ENCODE results near the gene MAP4K3.

MAP4K3 gene

DNA sequence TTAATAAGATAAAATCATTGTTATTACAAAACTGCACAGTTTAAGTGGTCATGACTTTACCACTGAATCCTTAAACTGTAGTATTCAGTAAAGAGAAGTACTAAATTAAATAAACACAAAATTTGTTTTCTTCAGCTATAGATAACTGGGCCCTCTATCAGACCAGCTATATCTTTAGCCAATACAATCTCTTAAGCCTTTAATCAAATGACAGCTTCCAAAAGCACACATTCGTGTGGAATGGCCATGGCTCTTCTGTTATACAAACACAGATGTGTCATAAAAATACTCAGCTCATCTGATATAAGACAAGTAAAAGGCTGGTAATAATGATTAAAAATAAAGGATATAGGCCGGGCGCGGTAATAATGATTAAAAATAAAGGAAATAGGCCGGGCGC is 135.7 kb downstream of the MAP4K3 start:
- TF ChIP-seq, protein P1, sequence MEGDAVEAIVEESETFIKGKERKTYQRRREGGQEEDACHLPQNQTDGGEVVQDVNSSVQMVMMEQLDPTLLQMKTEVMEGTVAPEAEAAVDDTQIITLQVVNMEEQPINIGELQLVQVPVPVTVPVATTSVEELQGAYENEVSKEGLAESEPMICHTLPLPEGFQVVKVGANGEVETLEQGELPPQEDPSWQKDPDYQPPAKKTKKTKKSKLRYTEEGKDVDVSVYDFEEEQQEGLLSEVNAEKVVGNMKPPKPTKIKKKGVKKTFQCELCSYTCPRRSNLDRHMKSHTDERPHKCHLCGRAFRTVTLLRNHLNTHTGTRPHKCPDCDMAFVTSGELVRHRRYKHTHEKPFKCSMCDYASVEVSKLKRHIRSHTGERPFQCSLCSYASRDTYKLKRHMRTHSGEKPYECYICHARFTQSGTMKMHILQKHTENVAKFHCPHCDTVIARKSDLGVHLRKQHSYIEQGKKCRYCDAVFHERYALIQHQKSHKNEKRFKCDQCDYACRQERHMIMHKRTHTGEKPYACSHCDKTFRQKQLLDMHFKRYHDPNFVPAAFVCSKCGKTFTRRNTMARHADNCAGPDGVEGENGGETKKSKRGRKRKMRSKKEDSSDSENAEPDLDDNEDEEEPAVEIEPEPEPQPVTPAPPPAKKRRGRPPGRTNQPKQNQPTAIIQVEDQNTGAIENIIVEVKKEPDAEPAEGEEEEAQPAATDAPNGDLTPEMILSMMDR (IDR thresholded peaks at IDR 0.05; ENCODE audit: extremely low read depth, insufficient read depth, missing control alignments), result no peak
- in situ Hi-C loops (cut with MboI; ENCODE audit: low pct_unique_long_range_greater_than_20kb, low sequenced_read_pairs, unreplicated experiment), result no loop called here
- no peak for DNase-seq (ENCODE audit: low spot score)

DNA sequence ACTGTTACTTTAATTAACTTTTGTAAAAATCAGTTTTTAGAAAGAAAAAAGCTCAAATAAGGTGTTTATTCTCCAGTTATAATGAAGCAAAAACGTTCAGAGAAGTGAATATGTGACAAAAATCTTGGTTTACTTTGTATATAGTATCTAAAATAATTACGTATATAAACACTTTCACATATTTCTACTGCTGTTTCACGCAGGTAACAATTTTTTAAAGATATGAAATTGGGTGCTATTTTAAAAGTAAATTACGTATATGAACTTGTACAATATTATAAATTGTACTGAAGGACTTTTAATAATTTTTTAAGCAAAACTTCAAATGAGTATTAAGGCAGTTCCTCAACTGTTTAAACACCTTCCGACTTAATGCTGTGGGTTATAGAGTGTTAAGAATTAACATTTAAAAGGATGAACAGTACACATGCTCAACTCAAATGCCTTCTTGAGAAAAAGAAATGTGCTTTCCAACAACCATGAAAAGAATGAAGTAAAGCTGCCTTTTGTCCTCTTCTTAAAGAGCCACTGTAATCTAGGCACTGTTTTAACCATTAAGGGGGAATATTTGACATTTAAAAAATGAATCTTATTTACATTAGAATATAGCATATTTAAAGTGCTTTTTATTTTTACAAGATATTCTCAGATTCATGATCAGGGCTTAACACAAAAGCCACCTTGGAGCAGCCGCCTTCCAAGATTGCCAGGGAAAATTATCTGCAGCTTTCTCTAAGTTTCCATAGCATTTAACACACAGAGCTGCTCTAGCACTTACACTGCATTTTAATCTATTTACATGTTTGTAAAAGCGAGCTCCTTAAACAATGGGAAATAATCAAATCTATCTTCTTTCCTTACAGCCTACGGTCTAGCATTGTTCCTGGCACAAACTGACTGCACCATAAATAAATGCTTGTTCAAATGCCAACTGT is 136.8 kb downstream of the MAP4K3 start:
- TF ChIP-seq, protein P1 (IDR thresholded peaks at IDR 0.05; ENCODE audit: extremely low read depth, insufficient read depth, missing control alignments), result no peak
- in situ Hi-C loops (cut with MboI; ENCODE audit: low pct_unique_long_range_greater_than_20kb, low sequenced_read_pairs, unreplicated experiment), result no loop called here
- no peak for DNase-seq (ENCODE audit: low spot score)

- TF ChIP-seq, protein P1 (IDR thresholded peaks at IDR 0.05; ENCODE audit: extremely low read depth, insufficient read depth, missing control alignments), result no peak
- in situ Hi-C loops (cut with MboI; ENCODE audit: low pct_unique_long_range_greater_than_20kb, low sequenced_read_pairs, unreplicated experiment), result no loop called here
- DNase-seq (ENCODE audit: low spot score), result no peak
These were observed 146.7 kb downstream of the MAP4K3 start for GRCh38 chr2:39290433-39290832.

- TF ChIP-seq, protein P1 (IDR thresholded peaks at IDR 0.05; ENCODE audit: extremely low read depth, insufficient read depth, missing control alignments), result no peak
- no peak for DNase-seq (ENCODE audit: low spot score)
- in situ Hi-C loops (cut with MboI; ENCODE audit: low pct_unique_long_range_greater_than_20kb, low sequenced_read_pairs, unreplicated experiment), result no loop called here
These were observed 147.5 kb downstream of the MAP4K3 start for GRCh38 chr2:39289609-39290008.

DNA sequence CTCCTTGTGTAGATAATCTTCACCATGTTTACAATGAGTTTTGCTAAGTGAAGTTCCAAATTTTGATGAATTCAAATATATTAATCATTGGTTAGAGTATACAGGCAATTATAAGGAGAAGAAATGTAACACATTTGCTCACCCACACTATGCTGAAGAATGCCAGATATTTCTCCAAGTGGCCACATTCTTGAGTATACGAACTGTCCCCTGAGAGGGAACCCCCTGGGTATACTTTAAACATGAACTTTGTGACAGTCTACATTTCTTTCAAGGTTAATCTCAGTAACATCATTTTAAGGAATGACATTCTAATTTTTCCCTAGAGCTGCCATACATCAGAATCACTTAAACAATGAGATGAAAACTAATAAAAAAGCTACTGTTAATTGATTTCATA is 153.5 kb downstream of the MAP4K3 start:
- no peak for DNase-seq (ENCODE audit: low spot score)
- in situ Hi-C loops (cut with MboI; ENCODE audit: low pct_unique_long_range_greater_than_20kb, low sequenced_read_pairs, unreplicated experiment), result no loop called here
- TF ChIP-seq, protein P1 (IDR thresholded peaks at IDR 0.05; ENCODE audit: extremely low read depth, insufficient read depth, missing control alignments), result no peak

- TF ChIP-seq, protein P1 (IDR thresholded peaks at IDR 0.05; ENCODE audit: extremely low read depth, insufficient read depth, missing control alignments), result no peak
- DNase-seq (ENCODE audit: low spot score), result no peak
- in situ Hi-C loops (cut with MboI; ENCODE audit: low pct_unique_long_range_greater_than_20kb, low sequenced_read_pairs, unreplicated experiment), result no loop called here
These were observed 155.7 kb downstream of the MAP4K3 start for GRCh38 chr2:39281391-39281790.
